Chondrocyte (in vitro differentiated cells): ENCODE measurements around the gene DUOX2. TPM values are rescaled to one million over a fixed set of nuclear protein-coding genes. Genes with fewer than 3 reads are reported as not detected.

Experiments
- DNase-seq: peaks from one replicate; pipeline ENCODE4 v3.0.0; 2021; ENCODE audit warnings: mixed read lengths, low spot score
- H3K27ac Mint-ChIP-seq: one replicate; pipeline ENCODE4 v1.8.0; 2021; ENCODE audit warnings: mild to moderate bottlenecking, moderate library complexity, mixed read lengths; ENCODE audit not compliant: unreplicated experiment
- H3K27me3 Mint-ChIP-seq: 2 replicates; pipeline ENCODE4 v1.8.0; 2021; ENCODE audit warnings: low read depth, mixed read lengths
- H3K36me3 Mint-ChIP-seq: 2 replicates; pipeline ENCODE4 v1.8.0; 2021; ENCODE audit warnings: low read depth, mixed read lengths
- H3K4me1 Mint-ChIP-seq: 2 replicates; pipeline ENCODE4 v1.8.0; 2021; ENCODE audit warnings: low read depth, mild to moderate bottlenecking, mixed read lengths
- H3K4me3 Mint-ChIP-seq: one replicate; pipeline ENCODE4 v1.8.0; 2021; ENCODE audit warnings: mild to moderate bottlenecking, moderate library complexity, mixed read lengths; ENCODE audit not compliant: unreplicated experiment
- H3K9me3 Mint-ChIP-seq: 2 replicates; pipeline ENCODE4 v1.8.0; 2021; ENCODE audit warnings: low read depth, mixed read lengths
- total RNA-seq: library from RNA; stranded (reverse); gene quantifications from 3 replicates; pipeline ENCODE4 v1.2.1, GENCODE V29; 2021
- TF ChIP-seq, protein P1 (sequence below): fragments of 200-600 bp; sonication (generic); IDR thresholded peaks from 2 replicates; pipeline ENCODE4 v1.5.0; 2021; ENCODE audit warnings: antibody characterized with exemption, mild to moderate bottlenecking, moderate library complexity

DUOX2 gene
- total RNA-seq, 1 donor from 2014 or later = not detected

DNA sequence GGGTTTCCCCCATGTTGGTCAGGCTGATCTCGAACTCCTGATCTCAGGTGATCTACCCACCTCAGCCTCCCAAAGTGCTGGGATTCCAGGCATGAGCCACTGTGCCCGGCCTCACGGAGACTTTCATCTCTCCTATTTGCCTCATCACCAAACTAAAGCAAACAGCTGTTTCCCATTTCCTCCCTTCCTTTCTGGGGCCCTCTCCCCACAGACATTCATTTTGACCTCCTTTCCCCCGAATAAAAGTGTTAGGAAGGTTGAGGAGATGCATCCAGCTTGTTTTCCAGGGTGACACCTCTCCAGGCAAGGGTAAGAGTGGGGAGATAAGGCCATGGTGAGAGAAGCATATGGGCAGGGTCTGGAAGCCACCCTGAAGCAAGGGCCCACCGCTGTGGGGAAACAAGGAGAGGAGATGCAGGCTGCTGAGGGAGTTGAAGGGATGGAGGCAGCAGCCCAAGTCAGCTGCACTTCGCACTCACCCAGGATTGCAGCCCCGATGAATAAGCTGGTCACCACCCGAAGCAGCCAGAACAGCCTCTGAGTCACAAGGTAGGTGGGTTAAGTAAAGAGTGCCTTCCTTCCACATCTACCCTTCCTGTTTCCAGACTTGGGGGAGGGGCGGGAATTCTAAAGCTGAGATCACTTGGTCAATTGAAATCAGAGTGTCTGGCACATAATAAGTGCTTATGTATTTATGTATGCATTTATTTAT lies 7.9 kb upstream of the DUOX2 start:
- no peak overlapping the region for H3K4me3 Mint-ChIP-seq
- H3K4me1 Mint-ChIP-seq = peaks cover 15% of the 10 kb centered on the region
- H3K27ac Mint-ChIP-seq = peak overlapping the region; percentile 54
- no peak for DNase-seq
- no peaks in the 10 kb centered on the region for H3K36me3 Mint-ChIP-seq
- peaks cover 29% of the 10 kb centered on the region for H3K27me3 Mint-ChIP-seq
- TF ChIP-seq, protein P1, sequence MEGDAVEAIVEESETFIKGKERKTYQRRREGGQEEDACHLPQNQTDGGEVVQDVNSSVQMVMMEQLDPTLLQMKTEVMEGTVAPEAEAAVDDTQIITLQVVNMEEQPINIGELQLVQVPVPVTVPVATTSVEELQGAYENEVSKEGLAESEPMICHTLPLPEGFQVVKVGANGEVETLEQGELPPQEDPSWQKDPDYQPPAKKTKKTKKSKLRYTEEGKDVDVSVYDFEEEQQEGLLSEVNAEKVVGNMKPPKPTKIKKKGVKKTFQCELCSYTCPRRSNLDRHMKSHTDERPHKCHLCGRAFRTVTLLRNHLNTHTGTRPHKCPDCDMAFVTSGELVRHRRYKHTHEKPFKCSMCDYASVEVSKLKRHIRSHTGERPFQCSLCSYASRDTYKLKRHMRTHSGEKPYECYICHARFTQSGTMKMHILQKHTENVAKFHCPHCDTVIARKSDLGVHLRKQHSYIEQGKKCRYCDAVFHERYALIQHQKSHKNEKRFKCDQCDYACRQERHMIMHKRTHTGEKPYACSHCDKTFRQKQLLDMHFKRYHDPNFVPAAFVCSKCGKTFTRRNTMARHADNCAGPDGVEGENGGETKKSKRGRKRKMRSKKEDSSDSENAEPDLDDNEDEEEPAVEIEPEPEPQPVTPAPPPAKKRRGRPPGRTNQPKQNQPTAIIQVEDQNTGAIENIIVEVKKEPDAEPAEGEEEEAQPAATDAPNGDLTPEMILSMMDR = no peak
- H3K9me3 Mint-ChIP-seq = no peaks in the 10 kb centered on the region

DNA sequence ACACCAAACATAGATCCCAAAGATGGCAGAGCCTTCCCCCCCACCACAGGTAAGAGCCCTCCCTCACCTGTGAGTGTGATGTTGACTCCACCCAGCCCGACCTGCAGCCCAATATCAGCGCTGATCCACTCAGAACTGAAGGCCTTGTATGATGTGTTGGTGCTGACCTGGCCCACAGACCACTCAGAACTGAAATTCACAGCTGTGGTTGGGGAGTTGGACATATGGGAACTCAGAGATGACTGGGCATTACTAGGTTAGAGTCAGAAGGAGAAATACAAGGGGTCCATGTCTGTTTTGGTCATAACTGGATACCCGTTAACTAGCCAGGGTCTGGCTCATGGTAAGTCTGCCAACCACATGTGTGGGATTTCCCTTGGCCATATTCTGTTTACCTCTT lies 7.0 kb upstream of the DUOX2 start:
- Mint-ChIP-seq H3K9me3 (no peaks in the 10 kb centered on the region), H3K27me3 (peaks cover 23% of the 10 kb centered on the region)

DNA sequence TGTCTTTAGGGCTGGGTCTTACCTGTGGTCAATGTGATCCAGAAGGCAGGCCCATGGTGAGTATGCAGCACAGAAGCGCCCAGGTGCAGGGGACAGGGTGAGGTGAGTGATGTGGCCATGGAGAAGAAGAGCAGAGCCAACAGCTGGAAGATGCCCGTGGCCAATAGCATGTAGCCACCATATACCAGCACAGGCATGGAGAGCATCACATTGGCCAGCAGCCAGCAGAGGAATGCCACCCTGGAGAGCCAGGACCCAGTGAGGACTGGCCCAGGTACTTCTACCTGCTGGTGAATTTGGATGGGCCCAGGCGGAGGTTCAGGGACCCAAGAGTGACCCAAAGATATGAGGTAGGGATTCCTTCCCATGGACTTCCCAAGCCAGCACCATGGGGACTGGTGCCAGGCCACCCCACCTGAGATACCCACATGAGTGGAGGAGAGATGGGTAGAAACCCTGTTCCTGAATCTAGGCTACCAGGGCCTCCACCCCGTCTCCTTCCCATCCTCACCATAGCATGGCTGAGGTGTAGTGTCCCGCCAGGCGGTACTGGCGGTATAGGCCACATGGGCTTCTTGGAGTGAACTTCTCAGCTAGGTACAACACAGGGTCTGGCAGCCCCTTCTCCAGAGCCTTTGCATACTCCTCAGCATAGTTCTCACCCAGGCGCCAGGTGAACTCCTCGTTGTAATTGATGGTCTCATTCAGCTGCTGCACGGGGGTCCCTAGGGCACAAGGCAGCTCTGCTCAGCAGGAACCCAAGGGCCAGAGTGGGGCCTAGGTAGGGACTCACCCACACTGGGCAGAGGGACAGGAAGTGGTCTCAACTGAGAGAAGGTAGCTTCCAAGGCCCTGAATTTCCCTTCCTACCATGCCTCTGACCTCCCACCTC lies 6.4 kb upstream of the DUOX2 start:
- Mint-ChIP-seq H3K27me3 (peaks cover 23% of the 10 kb centered on the region), H3K4me3 (no peak overlapping the region), H3K4me1 (peaks cover 15% of the 10 kb centered on the region), H3K36me3 (no peaks in the 10 kb centered on the region), H3K9me3 (no peaks in the 10 kb centered on the region), H3K27ac (no peak overlapping the region)
- no peak for DNase-seq
- TF ChIP-seq, protein P1 = no peak

More for the DNA sequence above, 7.0 kb upstream of the DUOX2 start:
- H3K36me3 Mint-ChIP-seq = no peaks in the 10 kb centered on the region
- H3K4me3 Mint-ChIP-seq = no peak overlapping the region
- no peak for DNase-seq
- H3K27ac Mint-ChIP-seq = no peak overlapping the region
- peaks cover 15% of the 10 kb centered on the region for H3K4me1 Mint-ChIP-seq
- TF ChIP-seq, protein P1 = no peak

DNA sequence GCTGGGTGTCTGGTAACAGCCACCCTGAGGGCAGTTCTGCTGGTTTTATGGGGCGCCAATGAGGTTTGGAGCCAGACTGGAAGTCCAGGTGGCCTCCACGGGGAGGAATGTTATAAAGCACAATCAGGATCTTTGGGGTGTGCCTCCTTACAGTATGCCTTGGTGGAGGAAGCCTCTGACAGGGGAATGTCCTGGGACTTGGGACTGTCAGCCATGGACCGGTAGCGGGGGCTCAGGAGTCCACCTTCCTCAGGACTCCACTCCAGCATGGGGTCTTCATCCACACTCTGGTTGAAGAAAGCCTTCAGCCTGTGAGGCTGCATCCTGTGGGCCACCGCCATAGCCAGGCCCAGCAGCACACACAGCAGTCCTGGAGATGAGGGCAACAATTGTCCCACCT lies 5.0 kb upstream of the DUOX2 start:
- peaks cover 27% of the 10 kb centered on the region for H3K27me3 Mint-ChIP-seq
- no peak overlapping the region for H3K27ac Mint-ChIP-seq
- peaks cover under 1% of the 10 kb centered on the region for H3K36me3 Mint-ChIP-seq
- H3K4me3 Mint-ChIP-seq = no peak overlapping the region
- H3K4me1 Mint-ChIP-seq = peaks cover 17% of the 10 kb centered on the region
- no peaks in the 10 kb centered on the region for H3K9me3 Mint-ChIP-seq
- no peak for DNase-seq
- TF ChIP-seq, protein P1 = no peak

DNA sequence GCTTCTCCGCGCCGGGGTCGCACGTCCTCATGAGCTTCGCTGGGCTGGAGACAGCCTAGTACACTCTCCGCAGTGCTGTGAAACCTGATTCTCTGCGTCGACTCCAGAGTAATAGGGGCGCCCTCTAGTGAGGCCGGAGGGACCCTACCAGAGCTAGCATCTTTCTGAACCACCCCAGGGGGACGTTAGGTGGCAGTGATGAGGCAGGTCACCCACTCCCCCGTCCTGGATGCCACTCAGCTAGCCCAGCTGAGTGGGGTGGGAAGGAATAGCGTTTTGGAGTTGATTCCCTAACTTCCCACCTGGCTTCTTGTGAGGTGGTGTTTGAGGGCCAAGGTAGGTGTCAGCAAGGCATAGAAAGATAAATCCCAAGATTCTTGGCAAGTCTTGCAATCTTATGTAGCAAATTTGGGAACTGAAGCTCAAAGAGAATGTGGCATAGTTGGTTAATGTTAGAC lies 4.2 kb upstream of the DUOX2 start:
- Mint-ChIP-seq H3K36me3 (peaks cover 2% of the 10 kb centered on the region), H3K4me1 (peaks cover 19% of the 10 kb centered on the region), H3K9me3 (no peaks in the 10 kb centered on the region), H3K27me3 (peaks cover 31% of the 10 kb centered on the region), H3K4me3 (peak overlapping the region; percentile 54), H3K27ac (no peak overlapping the region)
- DNase-seq = peak; percentile 92
- TF ChIP-seq, protein P1 = peak; percentile 100
